ENCODE results near the gene JOSD2. TPM values are rescaled to one million over a fixed set of nuclear protein-coding genes. Genes with fewer than 3 reads are reported as not detected.

The JOSD2 gene
- total RNA-seq, 1 experiment from 2014 or later, result 40.9 TPM

DNA sequence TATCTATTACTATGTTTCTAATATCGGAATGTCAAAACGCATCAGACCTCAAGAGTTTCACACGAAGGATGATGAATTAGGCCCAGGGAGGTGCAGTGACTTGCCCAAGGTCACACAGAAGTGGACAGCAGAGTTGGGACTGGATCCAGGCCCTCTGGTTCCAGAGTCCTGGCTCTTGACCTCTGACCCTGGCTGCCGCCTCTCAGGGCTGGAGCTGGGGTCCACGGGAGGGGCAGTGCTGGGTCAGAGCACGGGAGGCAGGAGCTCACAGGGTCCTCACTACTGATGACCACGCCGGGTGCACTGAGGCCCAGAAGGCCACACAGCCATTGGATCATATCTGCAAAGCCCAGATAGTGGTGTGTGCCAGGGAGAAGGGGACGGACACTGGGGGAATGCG is 11.9 kb upstream of the JOSD2 start (continued):
- TF ChIP-seq ZBTB33 (IDR thresholded peaks at IDR 0.05; ENCODE audit: extremely low read depth, insufficient replicate concordance, low read length), result no peak
- TF ChIP-seq YY1 (IDR thresholded peaks at IDR 0.05; ENCODE audit: extremely low read depth, insufficient replicate concordance, low read depth, low read length), result no peak
- TF ChIP-seq EZH2 (IDR thresholded peaks at IDR 0.05), result no peak
- no peak for TF ChIP-seq ATF3 (IDR thresholded peaks at IDR 0.05)
- TF ChIP-seq CBX3 (IDR thresholded peaks at IDR 0.05; ENCODE audit: low read depth), result no peak
- TF ChIP-seq MAX (IDR thresholded peaks at IDR 0.05), result no peak
- no peak for TF ChIP-seq SIN3A (IDR thresholded peaks at IDR 0.05; ENCODE audit: low read depth)

GRCh38 chr19:50520822-50521465 is 10.0 kb upstream of the JOSD2 start:
- ATAC-seq (no peak), DNase-seq (ENCODE audit: low read depth, low spot score) (no peak)
- ChIA-PET CTCF (no interaction called here), POLR2A (no interaction called here), RAD21 (ENCODE audit: low non-redundant PET in 1 of 2, low total read pairs in 2 of 2, uncharacterized antibody in 2 of 2, unreplicated experiment in 2 of 2) (no interaction called here)
- H3K27ac ChIP-seq (ENCODE audit: low read depth, low read length), result no peak overlapping the region
- no peaks in the 10 kb centered on the region for H3K27me3 ChIP-seq (ENCODE audit: insufficient read depth, low read length)
- intact Hi-C loops (cut with micrococcal nuclease), result no loop called here
- H3K9me3 ChIP-seq (ENCODE audit: control insufficient read depth in 1 of 2, insufficient read depth in 1 of 2, low read depth in 1 of 2, low read length in 2 of 2), result no peaks in the 10 kb centered on the region
- no peak overlapping the region for H2AFZ ChIP-seq (ENCODE audit: low read depth, low read length, poor library complexity, severe bottlenecking)
- no TSS peak for BruUV-seq (replicated peaks)
- H3K79me2 ChIP-seq (ENCODE audit: insufficient read depth, low read length), result no peaks in the 10 kb centered on the region
- no peaks in the 10 kb centered on the region for H3K4me1 ChIP-seq (ENCODE audit: control insufficient read depth in 1 of 2, insufficient read depth in 2 of 2, low read length in 2 of 2)
- H4K20me1 ChIP-seq (ENCODE audit: insufficient read depth), result no peaks in the 10 kb centered on the region
- TF ChIP-seq EZH2phosphoT487 (IDR thresholded peaks at IDR 0.05; ENCODE audit: borderline replicate concordance) (no peak), CTCF (IDR thresholded peaks at IDR 0.05 in 2 of 3, conservative IDR thresholded peaks at IDR 0.05 in 1 of 3; ENCODE audit: borderline replicate concordance in 1 of 3, insufficient read depth in 1 of 3, low read depth in 2 of 3, low read length in 2 of 3) (no peak), SRF (IDR thresholded peaks at IDR 0.05; ENCODE audit: low read depth) (no peak), ELF1 (IDR thresholded peaks at IDR 0.05; ENCODE audit: borderline replicate concordance, low read depth) (no peak), ZNF274 (IDR thresholded peaks at IDR 0.05; ENCODE audit: low read depth, low read length) (no peak), JUND (IDR thresholded peaks at IDR 0.05) (no peak), ZFX (IDR thresholded peaks at IDR 0.05) (no peak)
- no peaks in the 10 kb centered on the region for H3K36me3 ChIP-seq (ENCODE audit: control insufficient read depth in 1 of 2, insufficient read depth in 2 of 2, low read length in 2 of 2)
- H3K4me3 ChIP-seq (replicated peaks in 1 of 2; ENCODE audit: low read depth in 1 of 2, low read length in 2 of 2), result no peak overlapping the region
- H3K4me2 ChIP-seq (ENCODE audit: low read length), result no peak overlapping the region
- H3K9ac ChIP-seq (ENCODE audit: low read length), result no peak overlapping the region
- H3K9me2 ChIP-seq (ENCODE audit: insufficient read depth), result no peaks in the 10 kb centered on the region

Measured in HCT116 (cell line).